HT1080 (cell line): ENCODE results near the gene FAM47A. TPM values are rescaled to one million over a fixed set of nuclear protein-coding genes. Genes with fewer than 3 reads are reported as not detected.

Experiments
- DNase-seq: peaks from one replicate; pipeline ENCODE4 v3.0.0-alpha.2; 2015; ENCODE audit warnings: low read depth
- polyA plus RNA-seq, 2 experiments: library from polyadenylated mRNA; depleted of rRNA; stranded (reverse); fragments of >200 nt; gene quantifications; 2 replicates each; pipeline ENCODE4 v1.2.3, GENCODE V29; 2015
- total RNA-seq: library from RNA; depleted of rRNA; stranded (reverse); fragments of >200 nt; shearing (Covaris generic); gene quantifications from 2 replicates; pipeline ENCODE4 v1.2.3, GENCODE V29; 2014; rRNA removed

Gene FAM47A
- not detected in 2 replicates for total RNA-seq
- not detected in 2 replicates for polyA plus RNA-seq (2015; cell fraction: cytosol; rRNA removed)
- polyA plus RNA-seq (2015; cell fraction: nucleus; rRNA removed) = not detected in 2 replicates

DNA sequence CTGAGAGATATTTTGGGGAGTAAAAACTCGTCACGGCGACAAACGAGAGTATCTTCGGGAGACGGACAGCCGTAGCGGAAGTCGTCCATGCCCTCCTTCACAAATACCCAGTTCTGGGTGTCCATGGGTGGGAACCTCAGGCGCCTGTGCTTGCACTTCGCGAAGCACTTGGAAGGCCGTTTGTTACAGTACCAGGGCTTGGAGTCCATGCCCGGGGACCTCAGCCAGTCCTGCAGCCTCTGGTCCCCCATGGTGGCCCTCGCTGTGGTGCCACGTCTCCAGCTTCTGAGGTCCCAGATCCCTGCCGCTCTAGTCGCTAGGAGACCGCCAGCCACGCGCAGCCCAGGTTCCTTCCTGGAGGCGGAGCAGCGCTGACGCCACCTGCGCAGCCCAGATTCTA, at the start of gene FAM47A:
FAM47A (minus strand) TSS at position 287 of the 400 bp plus-strand sequence; CDS start at position 251, 36 bp downstream.
- no peak for DNase-seq

DNA sequence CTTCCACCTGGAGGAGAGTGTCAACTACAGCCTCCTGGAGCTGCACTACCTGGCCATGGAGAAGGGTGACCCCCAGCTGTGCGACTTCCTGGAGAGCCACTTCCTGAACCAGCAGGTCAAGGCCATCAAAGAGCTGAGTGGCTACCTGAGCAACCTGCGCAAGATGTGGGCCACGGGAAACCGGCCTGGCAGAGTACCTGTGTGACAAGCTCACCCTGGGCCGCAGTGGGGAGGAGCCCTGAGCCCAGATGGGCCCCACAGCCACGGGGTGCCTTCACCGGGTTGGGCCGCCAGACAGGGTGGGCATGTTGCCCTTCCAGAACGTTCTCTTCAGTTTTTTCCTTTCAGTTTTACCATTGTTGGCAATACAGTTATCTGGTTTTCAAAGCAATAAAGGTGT, 15.2 kb upstream of the FAM47A start:
- no peak for DNase-seq

- no peak for DNase-seq
Measured at GRCh38 chrX:34146906-34147305, 14.8 kb upstream of the FAM47A start.

DNA sequence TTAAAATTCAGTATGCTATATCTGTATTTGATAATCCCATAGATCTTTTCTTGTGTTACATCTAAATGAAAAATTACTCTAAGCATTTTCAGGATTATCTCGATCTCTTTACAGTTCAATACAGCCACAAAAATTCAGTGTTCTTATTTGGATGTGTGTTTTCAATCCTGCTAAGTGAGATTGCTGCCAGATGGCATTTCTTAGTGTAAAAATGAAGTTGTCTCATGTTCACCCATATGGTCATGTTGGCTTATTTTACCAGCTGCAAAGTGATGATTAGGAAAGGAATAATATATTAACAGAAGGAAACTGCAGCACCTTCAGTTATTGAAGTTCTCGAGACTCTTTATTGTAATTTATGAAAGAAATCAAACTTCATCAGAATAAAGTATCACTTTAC, 12.1 kb upstream of the FAM47A start:
- no peak for DNase-seq

DNA sequence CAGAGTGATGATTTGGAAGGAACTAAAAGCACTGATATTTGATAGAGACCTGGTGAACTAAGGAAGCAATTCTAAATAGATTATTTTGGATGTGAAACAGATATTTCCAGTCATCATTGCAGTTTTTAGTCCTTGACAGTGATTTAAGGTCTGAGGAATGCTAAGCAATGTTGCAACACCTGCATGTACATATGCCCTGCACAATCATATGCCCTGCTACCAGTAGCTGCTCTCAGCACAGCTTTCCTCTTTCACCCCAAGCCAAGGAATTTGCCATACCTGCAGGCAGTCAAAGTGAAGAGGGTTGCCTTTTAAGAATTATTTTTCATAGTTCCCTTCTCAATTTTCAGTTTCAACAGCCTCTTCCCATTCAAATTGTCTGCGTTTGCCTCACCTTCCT, 8.7 kb upstream of the FAM47A start:
- DNase-seq = no peak

DNA sequence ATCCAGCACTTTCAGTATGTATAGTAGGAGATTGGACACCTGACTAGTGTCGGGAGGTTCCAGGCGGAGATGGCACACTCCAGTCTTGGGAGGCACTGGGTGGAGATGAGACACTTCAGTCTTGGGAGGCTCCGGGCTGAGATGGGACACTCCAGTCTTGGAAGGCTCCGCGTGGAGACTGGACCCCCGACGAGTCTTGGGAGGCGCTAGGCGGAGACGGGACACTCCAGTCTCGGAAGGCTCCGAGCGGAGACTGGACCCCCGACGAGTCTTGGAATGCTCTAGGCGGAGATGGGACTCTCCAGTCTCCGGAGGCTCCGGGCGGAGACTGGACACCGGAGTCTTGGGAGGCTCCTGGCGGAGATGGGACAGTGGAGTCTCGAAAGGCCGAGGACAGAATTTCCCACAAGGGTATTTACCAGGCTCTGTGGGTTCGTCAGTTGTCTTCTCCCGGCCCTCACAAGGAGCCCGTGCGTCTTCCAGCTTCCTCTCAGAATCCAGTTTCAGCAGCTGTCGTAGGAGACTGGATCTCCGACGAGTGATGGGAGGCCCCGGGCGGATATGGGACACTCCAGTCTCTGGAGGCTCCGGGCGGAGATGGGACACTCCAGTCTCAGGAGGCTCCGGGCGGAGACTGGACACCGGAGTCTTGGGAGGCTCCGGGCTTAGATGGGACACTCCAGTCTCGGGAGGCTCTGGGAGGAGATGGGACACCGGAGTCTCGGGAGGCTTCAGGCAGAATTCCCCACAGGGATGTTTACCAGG, 952 bp downstream of the FAM47A start:
- DNase-seq = no peak

GRCh38 chrX:34130501-34130900, 1.6 kb downstream of the FAM47A start:
- DNase-seq = no peak

DNA sequence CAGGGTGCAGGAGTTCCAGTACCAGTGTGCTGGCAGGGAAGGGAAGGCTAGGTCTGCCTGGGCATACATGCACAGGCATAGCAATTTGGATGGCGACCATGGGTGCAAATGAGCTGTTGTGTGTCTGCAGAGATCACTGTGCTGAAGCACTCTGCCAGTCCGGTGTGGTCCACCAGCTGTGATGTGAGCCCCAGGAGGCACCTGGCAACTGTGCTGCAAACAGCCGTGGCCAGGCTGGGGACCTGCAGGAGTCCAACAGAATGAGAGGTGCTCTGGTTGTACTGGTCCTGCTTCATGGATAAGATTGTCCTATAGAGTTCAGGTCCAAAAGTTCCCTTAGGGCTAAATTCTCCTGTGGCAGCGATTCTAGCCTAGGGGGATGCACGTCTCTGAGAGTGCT, 6.1 kb downstream of the FAM47A start:
- no peak for DNase-seq

DNA sequence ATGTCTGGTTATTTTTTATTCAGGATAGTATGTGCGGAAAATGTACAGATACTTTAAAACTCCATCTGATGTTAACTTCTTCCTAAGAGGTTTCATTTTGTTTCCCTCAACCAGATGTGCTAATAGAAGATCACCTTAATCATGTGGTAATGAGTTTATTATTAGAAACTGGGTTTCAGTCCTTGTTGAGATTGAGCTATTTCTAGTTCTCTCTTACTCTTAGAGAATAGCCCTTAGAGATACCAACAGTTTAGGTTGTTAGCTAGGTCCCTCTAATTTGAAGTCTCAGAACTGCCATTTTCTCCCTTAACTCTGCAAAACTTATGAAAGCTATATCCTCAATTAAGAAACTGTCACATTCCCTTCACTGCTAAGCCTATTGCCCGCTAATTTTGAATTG, 13.0 kb downstream of the FAM47A start:
- DNase-seq = no peak

DNA sequence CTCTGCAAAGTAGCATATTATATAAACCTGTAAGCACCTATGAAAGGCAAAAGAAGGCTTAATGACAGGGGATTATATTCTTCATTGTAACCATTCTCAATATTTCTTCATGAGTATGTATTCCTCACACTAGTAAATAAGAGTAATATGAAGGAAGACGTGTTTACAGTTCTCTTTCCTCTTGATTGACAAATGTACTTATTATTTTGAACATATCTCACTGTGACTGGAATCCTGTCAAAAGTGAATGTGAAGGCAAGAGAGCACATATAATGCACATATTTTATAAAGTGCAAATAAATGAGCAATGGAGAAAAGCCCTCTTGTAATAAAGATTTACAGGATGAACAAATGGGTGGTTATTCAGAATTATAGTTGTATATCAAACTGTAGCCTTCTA, 19.7 kb downstream of the FAM47A start:
- DNase-seq = no peak
